Measurements from ENCODE around the gene EFNB3.

Gene EFNB3

GRCh38 chr17:7740481-7741001 is 35.5 kb downstream of the EFNB3 start:
- DNase-seq (ENCODE audit: low spot score) = no peak
- H3K27ac ChIP-seq = no peak overlapping the region
- ChIA-PET POLR2A (ENCODE audit: low non-redundant PET) (no interaction called here), CTCF (no interaction called here)
- no peak for TF ChIP-seq CTCF (conservative IDR thresholded peaks at IDR 0.05; ENCODE audit: low read depth)

GRCh38 chr17:7742729-7743128 is 37.7 kb downstream of the EFNB3 start:
- POLR2A ChIA-PET (ENCODE audit: low non-redundant PET) = no interaction called here
- CTCF ChIA-PET = interaction anchor here (0.7 to 2.1 kb wide), 8 partner anchors 40 to 254 kb away, joined by 3 to 20 read pairs (median 4); no protein-coding TSS in a partner anchor
- no peak overlapping the region for H3K27ac ChIP-seq
- no peak for TF ChIP-seq CTCF (conservative IDR thresholded peaks at IDR 0.05; ENCODE audit: low read depth)
- DNase-seq (ENCODE audit: low spot score) = no peak

GRCh38 chr17:7744416-7744815 is 39.4 kb downstream of the EFNB3 start:
- POLR2A ChIA-PET (ENCODE audit: low non-redundant PET) = no interaction called here
- CTCF ChIA-PET = interaction anchor here (0.5 to 2.1 kb wide), 13 partner anchors 17 to 1567 kb away, joined by 3 to 20 read pairs (median 4); partner anchors contain the start of gene NAA38
- no peak for DNase-seq (ENCODE audit: low spot score)
- H3K27ac ChIP-seq = no peak overlapping the region; the same call in 1 of the 2 replicates
- TF ChIP-seq CTCF (conservative IDR thresholded peaks at IDR 0.05; ENCODE audit: low read depth) = no peak

- peak overlapping the region; percentile 70 for H3K27ac ChIP-seq
- ChIA-PET CTCF (interaction anchor here (0.6 kb wide), 1 partner anchor 1581 kb away, joined by 4 read pairs; no protein-coding TSS in a partner anchor), POLR2A (ENCODE audit: low non-redundant PET) (no interaction called here)
- peak; percentile 79 for DNase-seq (ENCODE audit: low spot score)
- peak; percentile 21 for TF ChIP-seq CTCF (conservative IDR thresholded peaks at IDR 0.05; ENCODE audit: low read depth)
These were observed 40.9 kb downstream of the EFNB3 start for GRCh38 chr17:7745748-7746470.

- DNase-seq (ENCODE audit: low spot score) = no peak
- TF ChIP-seq CTCF (conservative IDR thresholded peaks at IDR 0.05; ENCODE audit: low read depth) = no peak
- H3K27ac ChIP-seq = no peak overlapping the region
- ChIA-PET POLR2A (ENCODE audit: low non-redundant PET) (no interaction called here), CTCF (interaction anchor here (0.6 to 1.1 kb wide), 3 partner anchors 58 to 125 kb away, joined by 3 to 4 read pairs (median 3); no protein-coding TSS in a partner anchor)
These were observed 42.7 kb downstream of the EFNB3 start for GRCh38 chr17:7747635-7748071.

GRCh38 chr17:7748076-7748775 is 43.2 kb downstream of the EFNB3 start:
- DNase-seq (ENCODE audit: low spot score) = no peak
- H3K27ac ChIP-seq = no peak overlapping the region
- TF ChIP-seq CTCF (conservative IDR thresholded peaks at IDR 0.05; ENCODE audit: low read depth) = no peak
- POLR2A ChIA-PET (ENCODE audit: low non-redundant PET) = no interaction called here
- CTCF ChIA-PET = interaction anchor here (0.7 to 1.1 kb wide), 2 partner anchors 58 to 103 kb away, joined by 3 to 4 read pairs; no protein-coding TSS in a partner anchor
